HG03135 (cell line): ENCODE results near the gene MAML2.
"Not testable (repeated sequence)": the region's sequence is repeated elsewhere in the genome, so short reads cannot be mapped to it uniquely, and the experiment has no call there.

Experiments
- ATAC-seq: cut with Tn5 transposase; IDR thresholded peaks from one replicate; pipeline ENCODE4 v1.9.1; 2021; ENCODE audit warnings: mild to moderate bottlenecking, moderate library complexity; ENCODE audit not compliant: unreplicated experiment

Gene MAML2

GRCh38 chr11:96272529-96273222 lies 70.3 kb downstream of the MAML2 start:
- peak; percentile 68 for ATAC-seq

DNA sequence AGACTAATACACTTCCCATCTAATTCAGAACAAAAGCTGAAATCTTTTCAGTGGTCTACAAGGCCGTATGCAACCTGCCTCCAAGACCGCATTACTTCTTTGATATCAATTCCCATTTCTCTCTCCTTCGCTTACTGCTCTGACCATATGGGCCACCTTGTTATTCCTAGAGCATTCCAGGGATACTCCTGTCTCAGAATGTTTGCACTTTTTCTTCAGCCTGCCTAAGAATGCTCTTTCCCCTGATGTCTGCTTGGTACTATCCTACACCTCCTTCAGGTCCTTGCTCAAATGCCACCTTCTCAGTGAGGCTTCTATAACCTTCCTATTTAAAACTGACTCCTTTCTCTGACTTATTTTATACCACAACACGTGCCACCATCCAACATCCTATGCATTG lies 71.2 kb downstream of the MAML2 start:
- no peak for ATAC-seq

GRCh38 chr11:96271352-96271751 lies 71.6 kb downstream of the MAML2 start:
- not testable (repeated sequence) for ATAC-seq

GRCh38 chr11:96268527-96268926 lies 74.5 kb downstream of the MAML2 start:
- ATAC-seq, result not testable (repeated sequence)

DNA sequence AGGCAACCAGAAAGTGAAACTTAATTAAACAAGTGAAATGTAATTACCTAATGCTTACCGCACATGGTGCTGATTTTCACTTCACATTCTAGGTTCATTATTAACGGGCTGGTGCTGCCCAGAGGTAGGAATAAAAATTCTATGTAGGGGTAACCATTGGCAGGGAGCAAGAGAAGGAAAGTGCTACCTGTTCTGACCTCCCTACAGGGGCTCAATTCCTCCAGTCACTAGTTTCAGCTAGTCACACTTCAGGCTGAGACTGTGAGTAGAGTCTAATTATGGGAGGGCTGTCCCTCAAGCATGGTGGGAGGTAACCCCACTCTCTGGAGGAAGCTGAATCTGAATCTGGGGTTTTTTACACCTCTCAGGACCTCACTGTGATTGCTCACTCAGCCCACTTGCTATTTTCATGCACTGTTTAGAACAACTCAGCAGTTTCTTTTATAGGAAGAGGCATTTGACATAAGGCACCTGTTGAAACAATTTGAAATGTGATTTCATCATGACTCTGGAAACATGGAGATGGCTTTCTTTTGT lies 75.4 kb downstream of the MAML2 start:
- peak; percentile 94 for ATAC-seq

DNA sequence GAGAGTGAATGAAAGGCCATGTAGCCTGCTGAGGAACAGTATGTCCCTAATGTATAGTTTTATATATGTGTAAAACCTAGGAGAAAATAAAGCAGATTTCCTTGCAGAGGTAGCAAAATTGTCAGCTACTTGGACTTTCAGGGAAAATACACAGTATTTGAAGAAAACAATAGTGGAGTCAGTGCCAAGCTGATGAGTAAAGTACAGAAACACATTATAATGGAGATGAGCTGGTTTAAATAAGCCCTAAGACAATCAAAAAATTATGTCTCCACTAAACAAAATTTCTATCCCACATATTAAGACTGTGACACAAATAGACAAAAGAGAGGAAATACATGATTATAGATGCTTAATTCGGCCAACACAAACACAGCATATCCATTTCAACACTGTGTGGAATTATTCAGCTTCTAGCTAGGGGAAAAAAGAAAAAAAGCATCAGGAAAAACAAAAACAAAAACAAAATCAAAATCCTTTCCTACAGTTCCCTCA lies 75.9 kb downstream of the MAML2 start:
- no peak for ATAC-seq

DNA sequence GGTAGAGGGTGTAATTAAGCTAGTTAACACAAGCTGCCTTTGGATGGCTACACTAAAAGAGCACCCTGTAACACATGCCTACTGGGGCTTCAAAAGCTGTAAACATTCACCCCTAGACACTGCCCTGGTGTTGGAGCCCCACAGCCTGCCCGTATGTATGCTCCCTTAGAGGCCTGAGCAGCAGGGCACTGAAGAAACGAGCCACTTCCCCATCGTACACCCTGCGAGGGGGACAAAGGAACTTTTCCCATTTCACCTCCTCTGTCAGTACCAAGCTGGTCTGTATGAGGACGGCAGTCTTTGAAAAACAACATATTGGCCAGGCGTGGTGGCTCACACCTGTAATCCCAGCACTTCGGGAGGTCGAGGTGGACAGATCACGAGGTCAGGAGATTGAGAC lies 77.0 kb downstream of the MAML2 start:
- no peak for ATAC-seq

DNA sequence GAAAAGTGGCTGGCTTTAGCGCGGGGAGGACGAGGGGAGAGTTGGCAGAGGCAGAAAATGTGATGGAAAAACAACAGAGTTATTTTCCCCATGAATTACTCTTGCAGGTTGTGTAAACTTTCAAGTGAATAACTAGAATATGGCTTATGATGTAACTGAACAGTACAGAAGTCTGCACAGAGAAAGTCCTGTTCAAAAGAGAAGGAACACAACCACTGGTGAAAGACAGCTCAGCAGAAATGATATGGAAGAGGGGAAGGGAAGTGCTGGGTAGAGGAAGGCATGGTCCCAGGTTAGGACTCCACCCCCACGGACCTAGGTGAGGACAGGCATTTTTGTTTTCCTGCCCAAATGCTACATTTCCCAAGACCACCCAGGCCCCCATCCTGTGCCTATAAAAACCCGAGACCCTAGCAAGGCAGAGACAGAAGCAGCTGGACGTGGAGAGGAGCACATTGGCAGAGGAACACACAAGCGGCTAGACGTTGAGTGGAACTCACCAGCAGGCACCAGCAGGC lies 77.7 kb downstream of the MAML2 start:
- no peak for ATAC-seq

DNA sequence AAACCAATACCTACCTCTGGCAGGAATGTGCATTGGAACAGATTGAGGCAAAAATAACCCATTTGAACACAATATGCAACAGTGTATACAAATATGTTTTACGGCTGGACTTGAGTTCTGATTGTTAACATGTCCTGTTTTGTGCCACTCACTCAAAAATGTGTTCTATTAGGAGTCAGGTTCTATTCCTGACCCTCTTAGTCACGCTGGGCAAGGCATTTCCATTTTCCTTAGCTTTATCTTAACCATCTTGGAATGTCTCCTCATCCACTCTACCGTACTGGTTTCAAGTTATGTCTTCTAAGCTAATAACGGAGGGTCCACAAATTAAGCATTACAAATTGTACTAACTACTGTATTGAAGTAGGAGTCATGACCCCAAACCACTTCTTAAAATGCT lies 78.6 kb downstream of the MAML2 start:
- no peak for ATAC-seq

DNA sequence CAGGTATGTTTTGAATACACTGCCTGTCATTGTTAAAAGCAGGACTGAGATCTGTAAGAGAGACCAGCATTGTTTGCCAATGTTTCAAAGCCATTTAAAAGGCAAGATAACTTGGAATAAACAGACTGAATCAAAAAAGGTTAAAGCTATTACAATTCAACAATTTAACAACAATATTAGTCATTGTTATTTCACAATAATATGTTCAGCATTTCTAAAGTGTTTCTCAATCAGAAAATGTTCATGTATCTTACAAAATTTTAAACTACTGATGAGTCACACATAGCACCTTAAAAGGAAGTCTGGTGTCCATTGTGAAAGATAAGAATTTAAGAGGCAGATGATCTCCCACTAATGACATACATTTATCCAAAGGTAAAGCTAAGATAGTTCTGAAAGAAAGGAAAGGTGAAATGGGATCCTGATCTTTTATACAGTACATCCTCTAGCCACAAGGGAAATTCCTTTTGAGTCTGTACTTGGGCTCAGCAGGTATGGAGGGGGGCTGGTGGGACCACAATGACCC lies 79.7 kb downstream of the MAML2 start:
- no peak for ATAC-seq

DNA sequence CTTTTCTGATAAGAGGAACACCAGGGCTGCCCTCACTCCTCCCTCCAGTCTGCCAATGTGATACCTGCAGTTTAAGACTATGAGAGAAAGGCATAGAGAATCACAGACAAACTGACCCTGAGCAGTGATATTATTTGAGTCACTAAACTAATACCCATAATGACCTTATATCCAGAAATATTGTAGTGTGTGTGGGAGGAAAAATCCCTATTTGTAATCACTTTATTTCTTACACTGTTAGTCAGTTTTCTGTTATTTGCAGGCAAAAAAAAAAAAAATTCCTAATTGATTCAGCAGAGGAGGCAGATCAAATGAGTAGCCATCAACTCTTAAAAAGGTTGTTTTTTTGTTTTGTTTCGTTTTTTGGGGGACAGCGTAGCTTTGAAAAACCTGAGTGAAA lies 82.5 kb downstream of the MAML2 start:
- ATAC-seq, result no peak

DNA sequence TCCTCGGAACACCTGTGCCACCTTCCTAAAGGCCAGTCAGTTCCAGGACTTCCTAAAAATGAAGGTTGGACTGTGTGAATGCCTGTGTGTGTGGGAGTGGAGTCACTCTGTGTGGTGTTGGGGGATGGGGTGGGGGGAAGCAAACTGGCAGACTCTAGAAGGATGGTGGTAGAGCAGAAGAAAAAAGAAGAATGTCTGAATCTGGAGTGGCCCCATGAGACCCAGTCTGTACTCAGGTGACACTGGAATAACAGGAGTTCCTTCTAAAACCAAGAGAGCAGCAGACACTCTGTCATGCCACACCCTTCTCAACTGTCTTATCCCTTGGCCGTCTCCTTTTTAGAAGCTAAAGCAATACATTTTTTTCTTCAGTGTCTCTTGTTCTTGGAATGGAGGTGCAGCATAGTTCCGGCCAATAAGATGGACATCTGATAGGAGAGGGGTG lies 82.9 kb downstream of the MAML2 start:
- no peak for ATAC-seq

- no peak for ATAC-seq
Measured at GRCh38 chr11:96259134-96259830, 83.7 kb downstream of the MAML2 start.

DNA sequence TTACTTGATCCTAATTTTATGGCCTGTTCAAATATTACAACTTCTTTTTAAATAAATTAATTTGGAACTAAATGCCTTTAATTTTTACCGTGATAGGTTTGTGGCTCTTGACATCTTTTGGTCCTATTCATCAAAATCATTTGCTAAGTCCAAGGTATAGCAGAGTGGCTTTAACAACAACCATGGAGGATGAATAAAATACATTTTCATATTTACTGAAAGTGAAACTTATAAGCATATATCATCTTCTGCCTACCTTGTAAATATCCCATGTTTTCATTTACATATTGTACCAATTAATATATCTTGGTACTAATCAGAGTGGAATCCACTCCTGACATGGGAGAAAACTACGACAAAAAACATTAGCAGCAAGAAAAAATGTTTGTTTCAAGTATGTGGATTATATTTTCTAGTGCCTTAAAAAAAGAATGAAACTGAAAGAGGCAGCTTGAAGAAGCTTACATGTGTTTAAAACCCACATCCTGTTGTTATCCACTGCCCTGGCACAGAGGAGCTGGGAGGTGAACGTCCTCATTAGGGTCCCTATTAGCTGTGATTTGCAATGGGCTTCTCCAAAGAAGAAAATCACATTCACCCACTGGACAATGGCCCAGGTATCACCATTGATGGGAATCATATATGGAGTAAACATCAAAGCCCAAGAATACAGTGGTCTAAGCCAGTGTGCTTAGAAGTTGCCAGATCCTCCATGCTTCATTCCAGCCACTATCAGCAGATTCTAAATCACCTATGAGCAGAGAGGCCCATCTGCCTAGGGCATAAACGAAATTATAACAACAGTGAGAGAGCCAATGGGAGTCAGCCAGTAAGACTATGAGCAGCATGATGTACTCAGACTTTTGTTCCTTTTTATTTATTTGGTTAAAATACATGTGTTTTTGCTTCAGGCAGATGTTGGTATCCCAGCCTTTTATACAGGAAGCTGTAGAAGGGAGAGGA lies 84.7 kb downstream of the MAML2 start:
- peak; percentile 82 for ATAC-seq

DNA sequence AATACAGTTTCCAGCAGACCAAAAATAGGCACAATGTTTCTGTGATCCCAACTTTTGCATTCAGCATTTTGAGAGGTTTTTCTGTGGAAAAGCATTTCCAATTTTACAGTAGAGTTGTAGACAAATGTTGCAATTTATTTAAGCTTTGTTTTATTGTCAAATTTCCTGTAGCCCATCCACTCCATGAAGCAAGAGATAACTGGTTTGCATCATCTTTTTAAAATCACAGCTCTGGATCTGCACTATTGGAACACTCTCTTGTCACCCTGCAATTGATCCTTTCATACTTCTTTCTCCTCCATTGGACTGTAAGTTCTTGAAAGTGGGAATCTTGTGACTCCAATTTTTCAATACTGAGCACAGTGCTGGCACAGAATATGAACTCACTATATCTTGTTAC lies 86.0 kb downstream of the MAML2 start:
- no peak for ATAC-seq

GRCh38 chr11:96256215-96257011 lies 86.6 kb downstream of the MAML2 start:
- no peak for ATAC-seq

GRCh38 chr11:96254854-96255253 lies 88.1 kb downstream of the MAML2 start:
- ATAC-seq, result no peak

- ATAC-seq, result peak; percentile 43
Measured at GRCh38 chr11:96254087-96254486, 88.9 kb downstream of the MAML2 start.

DNA sequence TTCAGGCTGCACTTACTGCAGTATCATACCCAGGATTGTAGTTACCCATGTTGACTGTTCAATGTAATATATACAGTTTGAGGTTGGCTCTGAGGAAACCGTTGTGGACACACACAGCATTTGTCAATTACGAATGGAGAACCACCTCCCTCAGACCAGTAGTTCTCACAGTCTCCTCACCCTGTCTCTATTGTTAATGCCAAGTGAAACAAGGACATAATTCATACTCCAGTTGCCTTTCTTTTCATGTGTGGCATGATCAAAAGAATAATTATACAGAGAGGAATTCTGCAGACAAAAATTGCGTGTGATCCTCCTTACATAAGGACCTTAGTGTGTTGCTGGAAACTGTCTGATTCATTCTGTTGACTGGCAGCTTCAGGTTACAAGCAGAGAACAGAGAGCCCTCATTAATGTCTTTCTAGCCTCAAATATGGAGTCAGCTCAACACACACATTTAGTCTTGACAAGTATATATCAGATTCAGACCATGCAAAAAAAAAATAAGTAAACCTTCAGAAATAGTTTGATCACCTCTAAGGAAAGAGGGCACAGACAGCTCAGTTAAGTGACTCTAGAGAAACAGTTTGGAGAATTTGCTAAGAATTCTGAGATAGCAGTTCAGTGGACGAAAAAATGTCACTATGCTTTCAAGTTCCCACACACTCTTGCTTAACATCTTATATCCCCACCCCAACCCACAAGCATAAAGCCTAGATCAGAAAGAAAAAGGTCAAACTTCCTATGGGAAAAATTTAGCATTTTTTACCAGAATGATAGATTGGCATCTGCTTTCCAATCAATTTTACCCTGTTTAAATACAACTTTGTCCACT lies 96.1 kb downstream of the MAML2 start:
- ATAC-seq, result no peak
